ENCODE results near the gene CUX1. TPM values are rescaled to one million over a fixed set of nuclear protein-coding genes. Genes with fewer than 3 reads are reported as not detected.

CUX1 gene
- total and polyA plus RNA-seq, 2 donors (not counting 1 experiment from before 2014, with no cell fraction given) = 22.7 to 38.1 TPM

DNA sequence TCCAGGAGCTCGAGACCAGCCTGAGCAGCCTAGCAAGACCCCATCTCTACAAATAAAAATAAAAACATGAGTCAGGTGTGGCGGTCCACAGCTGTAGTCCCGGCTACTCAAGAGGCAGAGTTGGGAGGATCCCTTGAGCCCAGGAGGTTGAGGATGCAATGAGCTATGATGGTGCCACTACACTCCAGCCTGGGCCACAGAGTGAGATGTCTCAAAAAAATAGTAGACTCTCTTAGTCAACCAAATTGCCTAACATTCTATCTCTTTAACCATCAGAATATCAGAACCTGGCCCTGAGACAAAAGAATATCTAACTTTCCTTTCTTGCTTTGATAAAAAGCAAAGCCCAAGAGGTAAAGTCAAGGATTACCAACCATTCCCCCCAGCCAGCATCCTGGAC, 35.0 kb upstream of the CUX1 start:
- Histone ChIP-seq H3K9me3 (ENCODE audit: control insufficient read depth, insufficient read depth, low read depth, low read length) (no peaks in the 10 kb centered on the region), H3K4me2 (ENCODE audit: extremely low read depth, insufficient read depth, low read length) (no peak overlapping the region), H2AFZ (ENCODE audit: low read length) (no peak overlapping the region), H3K36me3 (ENCODE audit: control insufficient read depth, insufficient read depth, low read length) (no peaks in the 10 kb centered on the region), H4K20me1 (ENCODE audit: control insufficient read depth, extremely low read depth, insufficient read depth, low read length) (no peaks in the 10 kb centered on the region), H3K27ac (ENCODE audit: insufficient read depth, low read length) (no peak overlapping the region), H3K4me1 (ENCODE audit: control insufficient read depth, extremely low read depth, insufficient read depth, low read length) (no peaks in the 10 kb centered on the region), H3K79me2 (ENCODE audit: control insufficient read depth, insufficient read depth, low read length) (no peaks in the 10 kb centered on the region), H3K9ac (ENCODE audit: insufficient read depth, low read length) (no peak overlapping the region), H3K4me3 (replicated peaks in 1 of 4; ENCODE audit: control extremely low read depth in 1 of 4, insufficient read depth in 1 of 4, low read depth in 3 of 4, low read length in 4 of 4) (no peak overlapping the region), H3K27me3 (ENCODE audit: control insufficient read depth, insufficient read depth, low read length) (peaks cover 11% of the 10 kb centered on the region)
- no peak for TF ChIP-seq EZH2 (IDR thresholded peaks at IDR 0.05; ENCODE audit: low read length, missing control alignments)
- TF ChIP-seq, protein P1, sequence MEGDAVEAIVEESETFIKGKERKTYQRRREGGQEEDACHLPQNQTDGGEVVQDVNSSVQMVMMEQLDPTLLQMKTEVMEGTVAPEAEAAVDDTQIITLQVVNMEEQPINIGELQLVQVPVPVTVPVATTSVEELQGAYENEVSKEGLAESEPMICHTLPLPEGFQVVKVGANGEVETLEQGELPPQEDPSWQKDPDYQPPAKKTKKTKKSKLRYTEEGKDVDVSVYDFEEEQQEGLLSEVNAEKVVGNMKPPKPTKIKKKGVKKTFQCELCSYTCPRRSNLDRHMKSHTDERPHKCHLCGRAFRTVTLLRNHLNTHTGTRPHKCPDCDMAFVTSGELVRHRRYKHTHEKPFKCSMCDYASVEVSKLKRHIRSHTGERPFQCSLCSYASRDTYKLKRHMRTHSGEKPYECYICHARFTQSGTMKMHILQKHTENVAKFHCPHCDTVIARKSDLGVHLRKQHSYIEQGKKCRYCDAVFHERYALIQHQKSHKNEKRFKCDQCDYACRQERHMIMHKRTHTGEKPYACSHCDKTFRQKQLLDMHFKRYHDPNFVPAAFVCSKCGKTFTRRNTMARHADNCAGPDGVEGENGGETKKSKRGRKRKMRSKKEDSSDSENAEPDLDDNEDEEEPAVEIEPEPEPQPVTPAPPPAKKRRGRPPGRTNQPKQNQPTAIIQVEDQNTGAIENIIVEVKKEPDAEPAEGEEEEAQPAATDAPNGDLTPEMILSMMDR (conservative IDR thresholded peaks at IDR 0.05 in 1 of 2, IDR thresholded peaks at IDR 0.05 in 1 of 2; ENCODE audit: low read depth in 1 of 2, low read length in 2 of 2) = no peak
- no peak for DNase-seq (ENCODE audit: low read depth in 2 of 2)

DNA sequence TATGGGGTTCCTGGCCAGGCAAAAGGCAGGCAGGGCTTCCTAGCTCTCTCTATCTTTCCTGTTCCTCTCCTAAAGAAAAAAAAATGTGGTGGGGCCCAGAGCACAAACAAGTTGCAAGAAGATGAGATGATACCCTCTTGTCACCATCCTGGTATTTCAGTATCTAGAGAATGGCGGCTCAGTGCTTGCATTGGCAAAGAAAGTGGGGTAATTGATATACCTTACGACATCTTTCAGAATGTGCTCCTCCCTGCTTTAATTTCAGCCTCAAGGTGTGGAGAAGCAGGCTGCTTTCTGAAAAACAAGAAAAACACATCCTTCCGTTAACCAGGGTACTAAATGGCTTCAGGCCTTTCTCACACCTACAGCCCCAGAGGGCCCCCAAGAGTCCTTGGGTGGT, 34.5 kb upstream of the CUX1 start:
- TF ChIP-seq, protein P1 (conservative IDR thresholded peaks at IDR 0.05 in 1 of 2, IDR thresholded peaks at IDR 0.05 in 1 of 2; ENCODE audit: low read depth in 1 of 2, low read length in 2 of 2) = no peak
- TF ChIP-seq EZH2 (IDR thresholded peaks at IDR 0.05; ENCODE audit: low read length, missing control alignments) = no peak
- H3K27me3 ChIP-seq (ENCODE audit: control insufficient read depth, insufficient read depth, low read length) = peaks cover 11% of the 10 kb centered on the region

DNA sequence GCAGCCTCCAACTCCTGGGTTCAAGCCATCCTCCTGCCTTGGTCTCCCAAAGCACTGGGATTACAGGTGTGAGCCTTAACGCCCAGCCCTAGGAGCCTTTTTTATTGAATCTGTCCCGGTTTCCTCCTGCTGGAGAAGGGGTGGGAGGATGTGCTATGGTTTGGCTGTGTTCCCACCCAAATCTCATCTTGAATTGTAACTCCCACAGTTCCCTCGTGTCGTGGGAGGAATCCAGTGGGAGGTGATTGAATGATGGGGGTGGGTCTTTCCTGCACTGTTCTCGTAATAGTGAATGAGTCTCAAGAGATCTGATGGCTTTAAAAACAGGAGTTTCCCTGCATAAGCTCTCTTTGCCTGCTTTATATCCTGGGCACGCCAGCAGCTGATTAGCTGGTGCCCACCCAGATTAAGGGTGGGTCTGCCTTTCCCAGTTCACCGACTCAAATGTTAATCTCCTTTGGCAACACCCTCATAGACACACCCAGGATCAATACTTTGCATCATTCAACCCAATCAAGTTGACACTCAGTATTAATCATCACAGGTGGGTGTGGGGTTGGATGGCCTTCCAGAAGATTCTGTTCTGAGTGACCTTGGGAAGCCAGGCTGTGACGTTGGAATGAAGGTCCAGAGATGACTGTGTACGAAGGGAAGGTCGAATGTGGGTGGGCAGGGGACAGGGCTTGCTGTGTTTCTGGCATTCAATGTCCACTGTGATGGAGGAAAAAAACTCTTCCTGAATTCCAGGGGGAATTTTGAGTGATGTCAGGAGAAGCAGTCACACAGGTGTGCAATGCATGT, 33.8 kb upstream of the CUX1 start:
- no peak overlapping the region for H3K4me2 ChIP-seq (ENCODE audit: extremely low read depth, insufficient read depth, low read length)
- no peaks in the 10 kb centered on the region for H3K9me3 ChIP-seq (ENCODE audit: control insufficient read depth, insufficient read depth, low read depth, low read length)
- H4K20me1 ChIP-seq (ENCODE audit: control insufficient read depth, extremely low read depth, insufficient read depth, low read length) = no peaks in the 10 kb centered on the region
- H2AFZ ChIP-seq (ENCODE audit: low read length) = no peak overlapping the region
- no peaks in the 10 kb centered on the region for H3K36me3 ChIP-seq (ENCODE audit: control insufficient read depth, insufficient read depth, low read length)
- H3K9ac ChIP-seq (ENCODE audit: insufficient read depth, low read length) = no peak overlapping the region
- H3K79me2 ChIP-seq (ENCODE audit: control insufficient read depth, insufficient read depth, low read length) = no peaks in the 10 kb centered on the region
- H3K27me3 ChIP-seq (ENCODE audit: control insufficient read depth, insufficient read depth, low read length) = peaks cover 11% of the 10 kb centered on the region
- H3K4me1 ChIP-seq (ENCODE audit: control insufficient read depth, extremely low read depth, insufficient read depth, low read length) = no peaks in the 10 kb centered on the region
- H3K27ac ChIP-seq (ENCODE audit: insufficient read depth, low read length) = no peak overlapping the region
- TF ChIP-seq EZH2 (IDR thresholded peaks at IDR 0.05; ENCODE audit: low read length, missing control alignments) = no peak
- no peak for DNase-seq (ENCODE audit: low read depth in 2 of 2)
- no peak overlapping the region for H3K4me3 ChIP-seq (replicated peaks in 1 of 4; ENCODE audit: control extremely low read depth in 1 of 4, insufficient read depth in 1 of 4, low read depth in 3 of 4, low read length in 4 of 4)

More for the DNA sequence above, 34.5 kb upstream of the CUX1 start:
- Histone ChIP-seq H3K4me2 (ENCODE audit: extremely low read depth, insufficient read depth, low read length) (no peak overlapping the region), H3K36me3 (ENCODE audit: control insufficient read depth, insufficient read depth, low read length) (no peaks in the 10 kb centered on the region), H3K9ac (ENCODE audit: insufficient read depth, low read length) (no peak overlapping the region), H3K27ac (ENCODE audit: insufficient read depth, low read length) (no peak overlapping the region), H3K9me3 (ENCODE audit: control insufficient read depth, insufficient read depth, low read depth, low read length) (no peaks in the 10 kb centered on the region), H4K20me1 (ENCODE audit: control insufficient read depth, extremely low read depth, insufficient read depth, low read length) (no peaks in the 10 kb centered on the region), H3K79me2 (ENCODE audit: control insufficient read depth, insufficient read depth, low read length) (no peaks in the 10 kb centered on the region), H2AFZ (ENCODE audit: low read length) (no peak overlapping the region), H3K4me3 (replicated peaks in 1 of 4; ENCODE audit: control extremely low read depth in 1 of 4, insufficient read depth in 1 of 4, low read depth in 3 of 4, low read length in 4 of 4) (no peak overlapping the region), H3K4me1 (ENCODE audit: control insufficient read depth, extremely low read depth, insufficient read depth, low read length) (no peaks in the 10 kb centered on the region)
- DNase-seq (ENCODE audit: low read depth in 2 of 2) = no peak

Measured in fibroblast of lung (primary cell).